HG03432 (cell line): ENCODE results near the gene DMPK.
A peak's percentile ranks its signal among the peaks of the same experiment; 100 is the strongest.
"Not testable (repeated sequence)": the region's sequence is repeated elsewhere in the genome, so short reads cannot be mapped to it uniquely, and the experiment has no call there.

ENCODE experiments used
- ATAC-seq: cut with Tn5 transposase; IDR thresholded peaks from one replicate; pipeline ENCODE4 v1.9.1; 2021; ENCODE audit warnings: mild to moderate bottlenecking, moderate library complexity; ENCODE audit not compliant: unreplicated experiment

DMPK gene

GRCh38 chr19:45752639-45753038, 29.7 kb downstream of the DMPK start:
- no peak for ATAC-seq

GRCh38 chr19:45751483-45751882, 30.8 kb downstream of the DMPK start:
- not testable (repeated sequence) for ATAC-seq

GRCh38 chr19:45747513-45747912, 34.8 kb downstream of the DMPK start:
- no peak for ATAC-seq

- ATAC-seq, result no peak
These were observed 35.4 kb downstream of the DMPK start for GRCh38 chr19:45746866-45747265.

- ATAC-seq, result no peak
These were observed 36.7 kb downstream of the DMPK start for GRCh38 chr19:45745606-45746005.

GRCh38 chr19:45742969-45743368, 39.3 kb downstream of the DMPK start:
- no peak for ATAC-seq

- ATAC-seq, result no peak
These were observed 42.5 kb downstream of the DMPK start for GRCh38 chr19:45739498-45740439.

GRCh38 chr19:45733160-45733810, 49.0 kb downstream of the DMPK start, which contains the start of gene MEIOSIN:
MEIOSIN (plus strand) TSS chr19:45733439; CDS start chr19:45735377, 1,938 bp downstream.
- no peak for ATAC-seq

- peak; percentile 85 for ATAC-seq
These were observed 51.7 kb downstream of the DMPK start, which contains the start of gene FBXO46 for GRCh38 chr19:45730368-45731288. FBXO46 (minus strand) TSS chr19:45730896; CDS start chr19:45713495, 17,401 bp downstream.

- ATAC-seq, result no peak
These were observed 52.4 kb downstream of the DMPK start for GRCh38 chr19:45729800-45730290.

GRCh38 chr19:45728683-45729082, 53.6 kb downstream of the DMPK start:
- ATAC-seq, result not testable (repeated sequence)

- not testable (repeated sequence) for ATAC-seq
These were observed 62.2 kb downstream of the DMPK start for GRCh38 chr19:45720065-45720464.
